Stimulated activated CD8-positive, alpha-beta memory T cell treated with anti-CD3 and anti-CD28 coated beads, Interleukin-4, amount 100 ng/mL, for 1 hour (primary cell): ENCODE measurements around the gene IGFBP3.

Experiments used
- DNase-seq, 2 donors: peaks; one replicate each; pipeline ENCODE4 v3.0.0-alpha.2; 2020; ENCODE audit warnings: low read depth in 2 of 2, low spot score in 1 of 2

The IGFBP3 gene

GRCh38 chr7:45923290-45923689 lies 2.2 kb upstream of the IGFBP3 start:
- DNase-seq: no peak

DNA sequence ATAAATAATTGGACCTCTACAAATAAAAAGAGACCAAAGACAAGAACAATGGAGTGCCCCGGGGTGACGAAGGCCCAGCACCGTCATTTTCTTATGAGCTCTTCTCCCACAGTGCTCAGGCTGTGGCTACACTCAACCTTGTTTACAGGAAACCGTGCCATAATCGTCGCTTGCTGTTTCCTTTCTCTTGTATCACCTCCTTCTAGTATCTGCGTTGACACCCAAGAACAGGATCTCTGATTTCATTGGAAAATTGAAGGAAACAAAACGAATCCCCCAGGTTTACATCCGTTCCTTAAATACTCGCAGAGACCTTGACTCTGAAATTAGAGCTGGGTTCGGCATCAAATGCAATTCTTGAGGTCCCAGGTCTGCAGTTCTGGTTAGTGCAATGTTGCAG lies 1.7 kb upstream of the IGFBP3 start:
- no peak for DNase-seq

- DNase-seq: no peak
These were observed 837 bp upstream of the IGFBP3 start for GRCh38 chr7:45921699-45922519.

DNA sequence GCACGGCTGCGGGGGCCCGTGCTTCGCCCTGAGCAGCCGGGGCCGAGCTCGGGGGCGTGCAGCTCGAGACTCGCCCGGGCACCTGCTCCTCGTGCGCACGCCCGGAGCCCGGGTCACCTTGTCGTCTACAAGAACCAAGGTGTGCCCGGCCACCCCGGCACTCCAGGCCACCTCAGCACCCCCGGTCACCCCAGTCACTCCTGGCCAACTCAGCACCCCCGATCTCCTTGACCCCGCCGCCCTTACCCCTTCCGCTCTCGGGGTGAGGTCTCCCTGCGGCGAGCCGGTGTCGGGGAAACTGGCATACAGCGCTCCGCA lies 268 bp upstream of the IGFBP3 start:
- no peak for DNase-seq

DNA sequence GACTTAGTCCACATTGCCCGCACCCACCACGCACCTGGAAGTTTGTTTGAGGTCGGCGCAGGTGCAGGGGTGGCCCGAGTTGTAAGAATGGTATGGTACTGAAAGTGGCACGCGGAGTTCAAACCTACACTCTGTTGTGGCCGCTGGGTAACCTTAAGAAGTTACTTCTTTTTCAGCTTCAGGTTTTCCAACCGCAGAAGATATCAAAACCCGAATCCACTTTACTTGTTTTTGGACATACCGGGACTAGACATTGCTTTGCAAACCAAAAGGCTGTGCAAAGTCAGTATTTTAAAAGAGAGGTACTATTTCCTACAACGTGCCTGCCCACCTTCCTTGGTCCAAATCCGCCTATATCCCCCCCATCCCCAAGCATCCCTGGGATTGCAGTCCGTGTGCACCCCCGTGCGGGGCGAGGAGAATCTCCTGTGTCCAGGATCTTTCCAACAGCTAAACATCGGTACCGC lies 1.0 kb downstream of the IGFBP3 start:
- DNase-seq: no peak

DNA sequence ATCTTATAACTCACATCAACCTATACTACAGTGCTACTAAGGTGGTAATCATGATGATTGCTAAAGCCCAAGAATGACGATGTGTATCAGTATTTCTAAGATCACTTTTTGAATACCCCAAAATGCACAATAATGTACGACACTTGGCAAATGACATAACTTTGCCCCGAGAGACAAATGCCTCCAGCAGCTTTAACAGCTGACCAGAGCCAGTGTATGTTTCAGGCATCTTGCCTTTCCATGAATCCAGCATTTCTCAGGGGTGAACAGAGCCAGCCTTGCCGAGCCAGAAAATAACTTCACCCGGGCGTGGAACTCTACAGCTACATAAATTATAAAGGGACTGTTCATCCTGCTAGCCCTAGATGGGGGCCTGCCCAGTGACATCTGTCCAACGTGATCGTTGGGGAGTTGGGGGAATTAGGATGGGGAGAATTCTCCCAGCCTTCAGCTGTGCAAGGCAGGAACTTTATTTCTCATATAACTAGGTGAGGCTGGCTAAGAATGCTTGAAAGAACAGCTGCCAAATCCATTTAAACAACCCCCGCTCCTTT lies 1.8 kb downstream of the IGFBP3 start:
- DNase-seq: no peak

GRCh38 chr7:45918556-45918955 lies 2.5 kb downstream of the IGFBP3 start:
- no peak for DNase-seq

- peak; percentile 53 to 55 for DNase-seq
These were observed 3.4 kb downstream of the IGFBP3 start for GRCh38 chr7:45917658-45918057.

DNA sequence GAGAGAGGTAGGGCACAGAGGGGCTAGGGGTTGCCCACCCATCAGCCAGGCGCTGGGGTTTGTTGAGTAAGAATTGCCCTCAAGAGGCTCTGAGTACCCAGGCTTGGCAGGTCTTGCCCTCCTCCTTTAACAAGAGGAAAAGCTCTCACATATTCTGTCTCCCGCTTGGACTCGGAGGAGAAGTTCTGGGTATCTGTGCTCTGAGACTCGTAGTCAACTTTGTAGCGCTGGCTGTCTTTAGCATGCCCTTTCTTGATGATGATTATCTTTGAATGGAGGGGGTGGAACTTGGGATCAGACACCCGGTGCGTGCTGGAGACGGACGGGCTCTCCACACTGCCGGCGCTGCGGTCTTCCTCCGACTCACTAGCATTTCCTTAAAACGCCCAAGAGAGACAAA lies 4.0 kb downstream of the IGFBP3 start:
- DNase-seq: no peak

- no peak for DNase-seq
These were observed 5.5 kb downstream of the IGFBP3 start for GRCh38 chr7:45915606-45916005.

GRCh38 chr7:45914911-45915310 lies 6.2 kb downstream of the IGFBP3 start:
- no peak for DNase-seq

DNA sequence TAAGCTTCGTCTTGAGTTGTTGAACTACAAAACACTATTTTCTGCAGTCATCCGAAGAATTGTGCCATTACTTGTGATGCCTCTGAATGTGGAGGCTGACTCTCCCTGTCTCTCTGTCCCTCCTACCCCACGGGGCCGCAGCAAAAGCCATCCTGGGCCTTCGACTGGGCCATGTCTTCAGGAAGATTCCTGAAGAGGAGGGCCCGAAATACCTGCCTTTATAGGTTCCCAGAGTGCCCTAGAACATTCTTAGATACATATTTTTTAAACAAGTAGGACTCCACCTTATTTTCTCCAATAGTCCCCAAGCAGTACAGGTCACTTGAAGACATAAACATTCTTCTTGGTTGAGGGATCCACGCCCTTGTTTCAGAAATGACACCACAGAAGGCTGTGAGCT lies 8.1 kb downstream of the IGFBP3 start:
- no peak for DNase-seq

DNA sequence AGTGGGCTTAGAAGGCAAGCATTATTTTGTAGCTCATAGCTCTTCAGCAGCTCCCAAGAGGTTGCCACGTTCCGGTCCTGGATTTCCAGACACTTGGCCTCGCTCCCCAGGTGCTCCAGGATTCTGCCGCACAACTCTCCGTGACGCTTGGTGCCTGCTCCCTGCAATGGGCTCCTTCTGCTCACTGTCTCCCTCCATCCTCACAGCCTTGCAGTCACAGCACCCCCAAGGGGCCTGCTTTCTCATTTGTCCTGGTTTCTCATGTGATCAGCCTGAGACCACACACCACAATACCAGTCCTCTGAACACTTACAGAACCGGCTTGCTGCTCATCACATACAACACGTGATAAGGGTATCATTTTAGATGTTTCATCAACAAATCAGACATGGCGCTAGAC lies 9.8 kb downstream of the IGFBP3 start:
- no peak for DNase-seq

DNA sequence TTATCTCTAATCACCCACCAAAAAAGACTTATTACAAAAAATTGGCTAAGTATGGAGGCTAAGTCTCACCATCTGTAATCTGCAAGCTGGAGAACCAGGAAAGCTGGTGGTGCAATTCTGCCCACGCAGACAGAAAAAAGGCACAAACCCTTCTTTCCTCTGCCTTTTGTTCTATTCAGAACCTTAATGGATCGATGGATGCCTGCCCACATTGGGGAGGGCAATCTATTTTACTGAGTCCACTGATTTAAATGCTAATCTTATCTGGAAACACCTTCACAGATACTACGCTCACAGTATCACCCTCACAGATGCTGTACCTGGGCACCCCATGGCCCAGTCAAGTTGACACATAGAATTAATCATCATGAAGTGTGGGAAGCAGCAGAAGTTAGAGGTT lies 10.2 kb downstream of the IGFBP3 start:
- DNase-seq: no peak

- no peak for DNase-seq
These were observed 11.5 kb downstream of the IGFBP3 start for GRCh38 chr7:45909561-45909960.

- DNase-seq: no peak
These were observed 18.3 kb downstream of the IGFBP3 start for GRCh38 chr7:45902820-45903219.

GRCh38 chr7:45901566-45901965 lies 19.5 kb downstream of the IGFBP3 start:
- no peak for DNase-seq

DNA sequence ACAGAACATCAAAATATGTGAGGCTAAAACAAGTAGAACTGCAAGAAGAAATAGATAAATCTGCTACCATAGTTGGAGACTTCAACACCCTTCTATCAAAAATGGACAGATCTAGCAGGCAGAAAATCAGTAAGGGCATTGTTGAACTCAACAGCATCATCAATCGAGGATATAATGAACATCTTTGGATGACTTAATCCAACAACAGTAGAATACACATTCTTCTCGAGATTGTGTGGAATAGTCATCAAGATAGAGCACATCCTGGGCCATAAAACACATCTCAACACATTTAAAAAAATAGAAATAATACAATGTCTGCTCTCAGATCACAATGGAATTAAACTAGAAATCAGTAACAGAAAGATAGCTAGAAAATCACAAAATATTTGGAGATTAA lies 22.9 kb downstream of the IGFBP3 start:
- DNase-seq: no peak

DNA sequence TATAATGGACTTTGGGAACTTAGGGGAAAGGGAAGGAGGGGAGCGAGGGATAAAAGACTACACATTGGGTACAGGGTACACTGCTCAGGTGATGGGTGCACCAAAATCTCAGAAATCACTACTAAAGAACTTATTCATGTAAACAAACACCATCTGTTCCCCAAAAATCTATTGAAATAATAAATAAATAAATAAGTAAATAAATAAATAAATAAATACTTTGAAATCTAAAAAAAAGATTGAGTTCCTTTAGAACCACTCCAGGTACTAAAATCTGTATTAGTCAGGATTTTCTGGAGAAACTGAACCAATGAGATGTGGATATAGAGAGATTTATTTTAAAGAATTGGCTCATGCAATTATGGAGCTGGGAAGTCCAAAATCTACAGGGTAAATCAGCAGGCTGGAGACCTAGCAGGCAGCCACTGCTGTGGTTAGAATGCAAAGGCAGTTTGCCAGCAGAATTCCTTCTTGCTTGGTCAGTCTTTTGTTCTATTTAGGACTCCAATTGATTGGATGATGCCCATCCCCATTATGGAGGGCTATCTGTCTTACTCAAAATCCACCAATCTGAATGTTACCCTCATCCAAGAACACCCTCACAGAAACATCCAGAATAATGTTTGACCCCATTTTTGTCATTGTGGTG lies 23.9 kb downstream of the IGFBP3 start:
- DNase-seq: no peak

DNA sequence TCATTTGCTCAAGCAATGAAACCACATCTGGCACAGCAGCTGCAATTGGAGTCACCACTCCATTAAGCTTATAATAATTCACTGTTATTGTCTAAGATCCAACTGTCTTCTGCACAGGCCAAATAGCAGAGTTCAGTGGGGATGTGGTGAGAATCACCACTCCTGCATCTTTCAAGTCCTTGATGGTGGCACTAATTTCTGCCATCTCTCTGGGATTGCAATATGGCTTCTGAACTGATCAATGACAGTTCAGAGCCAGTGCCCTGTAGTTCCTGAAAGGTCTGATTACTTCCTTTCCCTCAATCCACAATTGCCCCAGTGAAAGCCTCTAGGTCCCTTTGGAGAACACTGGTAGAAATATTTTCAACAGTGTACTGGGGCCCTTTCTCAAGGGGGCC lies 26.4 kb downstream of the IGFBP3 start:
- DNase-seq: no peak

- DNase-seq: no peak
These were observed 26.9 kb downstream of the IGFBP3 start for GRCh38 chr7:45893996-45894664.

- no peak for DNase-seq
These were observed 27.6 kb downstream of the IGFBP3 start for GRCh38 chr7:45893374-45893995.
